ENCODE measurements around the gene SP110. TPM values are rescaled to one million over a fixed set of nuclear protein-coding genes. Genes with fewer than 3 reads are reported as not detected.

SP110 gene
- total and polyA plus RNA-seq, 9 of the 15 experiments (the other 6 are each of a cell fraction or from before 2014, with no cell fraction given) = 3.6 to 11.0 (median 7.1) TPM

- TF ChIP-seq ZNF318 (IDR thresholded peaks at IDR 0.05; ENCODE audit: borderline replicate concordance in 1 of 2, low read depth in 1 of 2) (no peak), SAP30 (IDR thresholded peaks at IDR 0.05; ENCODE audit: borderline replicate concordance, insufficient read depth, low read depth, low read length, poor library complexity, severe bottlenecking) (no peak), CHAMP1 (IDR thresholded peaks at IDR 0.05) (no peak), ZNF280A (IDR thresholded peaks at IDR 0.05; ENCODE audit: low read depth, partially characterized antibody) (no peak), CTCFL (IDR thresholded peaks at IDR 0.05; ENCODE audit: borderline replicate concordance, insufficient read depth, low read depth, low read length, poor library complexity, severe bottlenecking) (no peak), ETV5 (CRISPR knock-in tag; IDR thresholded peaks at IDR 0.05; ENCODE audit: low read depth) (no peak), C11orf30 (IDR thresholded peaks at IDR 0.05; ENCODE audit: low read depth) (no peak)
Observed at GRCh38 chr2:230164139-230164538, 55.6 kb downstream of the SP110 start (continued).

Measured in K562 (cell line).